Keratinocyte (primary cell): Measurements from ENCODE around the gene AKAP6. TPM values are rescaled to one million over a fixed set of nuclear protein-coding genes. Genes with fewer than 3 reads are reported as not detected.

Source experiments
- DNase-seq: peaks from one replicate; pipeline ENCODE4 v3.0.0-alpha.2; 2011; ENCODE audit warnings: low read depth, missing footprints, low spot score
- FAIRE-seq: peaks from 2 replicates; lab custom pipeline; 2011; peaks lifted over from hg19 to GRCh38; lab: Jason Lieb, UNC
- H2AFZ ChIP-seq: 2 replicates; pipeline ENCODE4 v1.6.0; 2012; ENCODE audit warnings: low read length, control low read depth, inconsistent platforms; ENCODE audit not compliant: control insufficient read depth
- H3K27ac ChIP-seq: 2 replicates; pipeline ENCODE4 v1.5.1; 2011; ENCODE audit warnings: low read length; ENCODE audit not compliant: control insufficient read depth, insufficient read depth
- H3K27me3 ChIP-seq: 3 replicates; pipeline ENCODE4 v1.6.0; 2011; ENCODE audit warnings: low read length; ENCODE audit not compliant: control insufficient read depth, insufficient read depth; ENCODE audit errors: extremely low read depth
- H3K36me3 ChIP-seq, 2 experiments: 2 replicates in 1 of 2; 3 replicates in 1 of 2; pipeline ENCODE4 v1.5.1; 2011; ENCODE audit warnings: low read length in 2 of 2, mild to moderate bottlenecking in 1 of 2; ENCODE audit not compliant: control insufficient read depth in 2 of 2, insufficient read depth in 2 of 2; ENCODE audit errors: extremely low read depth in 1 of 2
- H3K4me1 ChIP-seq: 3 replicates; pipeline ENCODE4 v1.5.1; 2011; ENCODE audit warnings: low read length; ENCODE audit not compliant: control insufficient read depth, insufficient read depth; ENCODE audit errors: extremely low read depth
- H3K4me2 ChIP-seq: 3 replicates; pipeline ENCODE4 v1.6.0; 2011; ENCODE audit warnings: low read depth, low read length; ENCODE audit not compliant: control insufficient read depth, insufficient read depth; ENCODE audit errors: extremely low read depth
- H3K4me3 ChIP-seq, 3 experiments: fragments of 200-600 bp in 1 of 3; sonication (generic) in 1 of 3; 2 replicates in 2 of 3; 3 replicates in 1 of 3; pipeline ENCODE4 v1.5.1; 2011 to 2016; ENCODE audit warnings: low read length in 3 of 3, mild to moderate bottlenecking in 3 of 3, control low read depth in 2 of 3, inconsistent platforms in 1 of 3, low read depth in 1 of 3, mixed read lengths in 1 of 3, mixed run types in 1 of 3, moderate library complexity in 1 of 3; ENCODE audit not compliant: control insufficient read depth in 2 of 3, insufficient read depth in 2 of 3; ENCODE audit errors: extremely low read depth in 1 of 3
- H3K79me2 ChIP-seq: 2 replicates; pipeline ENCODE4 v1.6.0; 2012; ENCODE audit warnings: low read length; ENCODE audit not compliant: control insufficient read depth, insufficient read depth
- H3K9ac ChIP-seq: 3 replicates; pipeline ENCODE4 v1.6.0; 2011; ENCODE audit warnings: low read length; ENCODE audit not compliant: control insufficient read depth, insufficient read depth; ENCODE audit errors: extremely low read depth
- H3K9me1 ChIP-seq: 3 replicates; pipeline ENCODE4 v1.6.0; 2011; ENCODE audit warnings: low read length; ENCODE audit not compliant: control insufficient read depth, insufficient read depth; ENCODE audit errors: extremely low read depth
- H3K9me3 ChIP-seq: 2 replicates; pipeline ENCODE4 v1.5.1; 2012; ENCODE audit warnings: low read depth, low read length; ENCODE audit not compliant: control insufficient read depth
- H4K20me1 ChIP-seq: 3 replicates; pipeline ENCODE4 v1.6.0; 2011; ENCODE audit warnings: low read length; ENCODE audit not compliant: control insufficient read depth, insufficient read depth; ENCODE audit errors: extremely low read depth
- EZH2 ChIP-seq: IDR thresholded peaks from one replicate; pipeline ENCODE4 v1.6.1; 2012; ENCODE audit warnings: inconsistent platforms, mild to moderate bottlenecking, low read length, moderate library complexity
- dilution Hi-C: fragments of 300-500 bp; cut with MboI; formaldehyde crosslinking; loops from one replicate; pipeline ENCODE4 v1.7.0; 2020; ENCODE audit warnings: low sequenced_read_pairs; ENCODE audit not compliant: extremely low pct_ligation_motif_present
- polyA plus RNA-seq, 5 experiments: library from polyadenylated mRNA; depleted of rRNA in 3 of 5; stranded (reverse) in 3 of 5; stranded (forward) in 1 of 5; unstranded in 1 of 5; fragments of >200 nt; gene quantifications; 1 replicate in 1 of 5; 2 replicates in 3 of 5; 3 replicates in 1 of 5; pipeline versions ENCODE4 v1.2.1 to v1.2.3, GENCODE V29; 2011 to 2012; ENCODE audit warnings: missing spikeins in 2 of 5, low read depth in 1 of 5, low replicate concordance in 1 of 5
- TF ChIP-seq, protein P1 (sequence below), 3 experiments: IDR thresholded peaks in 1 of 3; conservative IDR thresholded peaks in 1 of 3; optimal IDR thresholded peaks in 1 of 3; 2 replicates in 2 of 3; 3 replicates in 1 of 3; pipeline versions ENCODE3 to v1.5.1; 2011; ENCODE audit warnings: low read length in 3 of 3, mild to moderate bottlenecking in 3 of 3, moderate library complexity in 2 of 3, control low read depth in 1 of 3, inconsistent platforms in 1 of 3; ENCODE audit not compliant: insufficient read depth in 2 of 3; ENCODE audit errors: extremely low read depth in 1 of 3

AKAP6 gene
- polyA plus RNA-seq, 1 donor (not counting 4 experiments of a cell fraction or from before 2014, with no cell fraction given) = 2.0 TPM

DNA sequence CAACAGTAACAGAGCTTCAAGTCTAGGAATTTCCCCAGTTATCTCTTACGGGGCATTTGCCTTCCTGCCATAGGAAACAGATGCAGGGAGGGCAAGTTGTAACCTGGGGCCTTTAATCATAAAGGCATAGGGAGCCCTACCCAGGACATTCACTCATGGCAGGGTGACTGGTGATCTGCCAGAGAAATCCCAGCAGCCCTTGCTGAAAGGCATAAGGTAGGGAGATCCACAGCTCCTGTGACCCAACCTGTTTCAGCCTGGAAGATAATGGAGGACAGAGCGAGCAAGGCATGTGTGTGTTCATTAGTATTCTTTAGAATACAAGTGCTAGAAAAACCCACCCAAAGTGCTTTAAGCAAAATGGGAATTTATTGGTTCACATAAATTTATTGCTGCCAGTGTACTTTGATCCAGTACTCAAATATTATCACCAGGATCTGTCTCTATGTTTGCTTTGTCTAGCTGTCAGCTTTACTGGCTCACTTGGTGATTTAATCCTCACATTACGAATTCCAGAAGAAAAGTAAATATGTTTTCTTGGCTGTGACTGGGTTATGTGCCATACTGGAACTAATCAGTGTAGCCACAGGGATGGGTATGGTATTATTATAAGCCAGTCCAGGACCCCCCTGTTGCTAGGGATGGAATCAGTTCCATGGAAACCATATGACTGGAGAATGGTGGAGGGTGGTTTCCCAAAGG is 21.1 kb upstream of the AKAP6 start:
- DNase-seq (peak; percentile 49), FAIRE-seq (peak; percentile 92)
- no peaks in the 10 kb centered on the region for H3K9me3 ChIP-seq
- dilution Hi-C loops = no loop called here
- H3K9me1 ChIP-seq = no peaks in the 10 kb centered on the region
- H3K4me3 ChIP-seq = no peak overlapping the region
- H3K4me2 ChIP-seq = peak overlapping the region; percentile 41
- no peak for TF ChIP-seq EZH2
- TF ChIP-seq, protein P1, sequence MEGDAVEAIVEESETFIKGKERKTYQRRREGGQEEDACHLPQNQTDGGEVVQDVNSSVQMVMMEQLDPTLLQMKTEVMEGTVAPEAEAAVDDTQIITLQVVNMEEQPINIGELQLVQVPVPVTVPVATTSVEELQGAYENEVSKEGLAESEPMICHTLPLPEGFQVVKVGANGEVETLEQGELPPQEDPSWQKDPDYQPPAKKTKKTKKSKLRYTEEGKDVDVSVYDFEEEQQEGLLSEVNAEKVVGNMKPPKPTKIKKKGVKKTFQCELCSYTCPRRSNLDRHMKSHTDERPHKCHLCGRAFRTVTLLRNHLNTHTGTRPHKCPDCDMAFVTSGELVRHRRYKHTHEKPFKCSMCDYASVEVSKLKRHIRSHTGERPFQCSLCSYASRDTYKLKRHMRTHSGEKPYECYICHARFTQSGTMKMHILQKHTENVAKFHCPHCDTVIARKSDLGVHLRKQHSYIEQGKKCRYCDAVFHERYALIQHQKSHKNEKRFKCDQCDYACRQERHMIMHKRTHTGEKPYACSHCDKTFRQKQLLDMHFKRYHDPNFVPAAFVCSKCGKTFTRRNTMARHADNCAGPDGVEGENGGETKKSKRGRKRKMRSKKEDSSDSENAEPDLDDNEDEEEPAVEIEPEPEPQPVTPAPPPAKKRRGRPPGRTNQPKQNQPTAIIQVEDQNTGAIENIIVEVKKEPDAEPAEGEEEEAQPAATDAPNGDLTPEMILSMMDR (optimal IDR thresholded peaks at IDR 0.05 in 1 of 3, IDR thresholded peaks at IDR 0.05 in 1 of 3, conservative IDR thresholded peaks at IDR 0.05 in 1 of 3; ENCODE audit: extremely low read depth in 1 of 3, insufficient read depth in 2 of 3, low read length in 3 of 3) = no peak
- H3K4me1 ChIP-seq = peaks cover 31% of the 10 kb centered on the region
- peak overlapping the region; percentile 61 for H3K27ac ChIP-seq
- peak overlapping the region; percentile 66 for H2AFZ ChIP-seq
- no peaks in the 10 kb centered on the region for H3K36me3 ChIP-seq
- peak overlapping the region; percentile 26 for H3K9ac ChIP-seq
- H3K79me2 ChIP-seq = no peaks in the 10 kb centered on the region
- no peaks in the 10 kb centered on the region for H4K20me1 ChIP-seq
- H3K27me3 ChIP-seq = no peaks in the 10 kb centered on the region

DNA sequence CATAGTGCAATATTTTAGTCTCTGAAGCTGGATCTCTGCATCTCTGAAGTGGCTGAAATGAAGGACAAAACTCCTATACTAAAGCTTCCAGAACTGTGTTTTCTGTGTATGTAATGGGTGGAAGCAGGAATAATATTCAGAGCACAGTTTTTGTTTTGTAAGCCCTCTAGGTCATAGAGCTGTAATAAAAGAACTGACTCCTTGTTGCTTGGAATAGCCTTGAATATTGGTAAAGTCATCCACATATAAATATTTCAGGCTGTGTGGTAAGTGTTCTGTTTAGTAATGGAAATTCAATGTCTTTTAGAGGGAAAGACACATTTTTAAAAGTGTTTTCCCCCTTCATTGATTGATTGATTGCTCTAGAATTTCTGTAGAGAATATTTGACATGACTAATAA is 18.2 kb upstream of the AKAP6 start:
- TF ChIP-seq EZH2 = no peak
- TF ChIP-seq, protein P1 (optimal IDR thresholded peaks at IDR 0.05 in 1 of 3, IDR thresholded peaks at IDR 0.05 in 1 of 3, conservative IDR thresholded peaks at IDR 0.05 in 1 of 3; ENCODE audit: extremely low read depth in 1 of 3, insufficient read depth in 2 of 3, low read length in 3 of 3) = no peak
- H2AFZ ChIP-seq = no peak overlapping the region
- H3K9ac ChIP-seq = no peak overlapping the region
- dilution Hi-C loops = no loop called here
- H3K36me3 ChIP-seq = no peaks in the 10 kb centered on the region
- H3K9me3 ChIP-seq = no peaks in the 10 kb centered on the region
- peaks cover 31% of the 10 kb centered on the region for H3K4me1 ChIP-seq
- no peaks in the 10 kb centered on the region for H3K9me1 ChIP-seq
- FAIRE-seq (no peak), DNase-seq (no peak)
- no peak overlapping the region for H3K4me2 ChIP-seq
- no peak overlapping the region for H3K27ac ChIP-seq
- H3K79me2 ChIP-seq = no peaks in the 10 kb centered on the region
- H3K4me3 ChIP-seq = no peak overlapping the region
- H3K27me3 ChIP-seq = no peaks in the 10 kb centered on the region
- no peaks in the 10 kb centered on the region for H4K20me1 ChIP-seq
